GM13976 (cell line): ENCODE measurements around the gene LAMB1.

Experiments used
- DNase-seq: peaks from one replicate; pipeline ENCODE4 v3.0.0; 2012; ENCODE audit warnings: low spot score
- in situ Hi-C: fragments of 300-500 bp; cut with MboI; formaldehyde crosslinking; loops from one replicate; pipeline ENCODE4 v1.12.0; 2022; ENCODE audit warnings: low sequenced_read_pairs, mixed read lengths, inconsistent platforms; ENCODE audit not compliant: unreplicated experiment
- TF ChIP-seq, protein P1 (sequence below): IDR thresholded peaks from 2 replicates; pipeline ENCODE4 v1.5.1; 2012; ENCODE audit warnings: borderline replicate concordance, mild to moderate bottlenecking; ENCODE audit not compliant: insufficient read depth; ENCODE audit errors: extremely low read depth, missing control alignments, control extremely low read depth

The LAMB1 gene

DNA sequence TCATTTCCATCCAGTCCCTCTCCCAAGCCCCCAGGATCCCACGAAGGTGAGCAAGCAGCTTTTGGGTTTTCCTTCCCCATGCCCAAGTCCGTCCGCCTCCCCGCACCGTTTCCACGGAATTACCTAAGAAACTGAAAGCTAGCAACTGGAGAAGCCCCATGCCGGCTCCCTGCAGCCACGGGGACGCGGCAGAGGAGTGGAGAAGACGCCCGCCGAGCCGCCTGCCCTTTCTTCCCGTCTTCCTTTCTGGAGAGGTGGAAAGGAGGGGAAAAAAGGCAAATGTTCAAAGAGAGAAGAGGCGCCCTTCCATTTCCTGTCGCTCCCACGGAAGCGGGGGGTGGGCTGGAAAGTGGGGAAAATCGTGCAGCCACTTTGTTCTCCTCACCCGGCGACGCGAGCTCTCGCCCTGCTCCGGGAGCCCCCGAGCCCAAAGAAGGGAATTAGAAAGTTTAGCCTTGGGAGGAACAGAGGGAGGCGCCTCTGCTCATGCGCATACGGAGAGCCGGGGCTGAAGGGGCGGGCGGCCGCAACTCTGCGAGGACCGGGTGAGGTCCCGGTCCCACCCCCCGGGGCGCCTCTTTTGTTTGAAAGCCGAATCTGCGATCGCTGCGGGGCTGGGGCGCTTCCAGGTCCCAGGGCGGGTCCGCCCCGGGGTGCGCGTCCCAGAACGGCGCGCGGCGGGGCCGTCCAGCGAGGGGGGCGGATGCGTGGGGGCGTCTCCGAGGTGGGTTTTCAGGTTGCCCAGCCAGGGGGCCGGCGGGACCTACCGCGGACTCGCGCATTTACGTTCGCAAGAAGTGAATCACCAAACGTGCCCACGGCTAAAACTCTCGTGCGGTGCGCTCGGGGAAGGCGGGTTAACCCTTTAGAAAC, at the start of gene LAMB1:
LAMB1 (minus strand) TSS at position 436 of the 873 bp plus-strand sequence; CDS start at position 160, 276 bp downstream.
- TF ChIP-seq, protein P1, sequence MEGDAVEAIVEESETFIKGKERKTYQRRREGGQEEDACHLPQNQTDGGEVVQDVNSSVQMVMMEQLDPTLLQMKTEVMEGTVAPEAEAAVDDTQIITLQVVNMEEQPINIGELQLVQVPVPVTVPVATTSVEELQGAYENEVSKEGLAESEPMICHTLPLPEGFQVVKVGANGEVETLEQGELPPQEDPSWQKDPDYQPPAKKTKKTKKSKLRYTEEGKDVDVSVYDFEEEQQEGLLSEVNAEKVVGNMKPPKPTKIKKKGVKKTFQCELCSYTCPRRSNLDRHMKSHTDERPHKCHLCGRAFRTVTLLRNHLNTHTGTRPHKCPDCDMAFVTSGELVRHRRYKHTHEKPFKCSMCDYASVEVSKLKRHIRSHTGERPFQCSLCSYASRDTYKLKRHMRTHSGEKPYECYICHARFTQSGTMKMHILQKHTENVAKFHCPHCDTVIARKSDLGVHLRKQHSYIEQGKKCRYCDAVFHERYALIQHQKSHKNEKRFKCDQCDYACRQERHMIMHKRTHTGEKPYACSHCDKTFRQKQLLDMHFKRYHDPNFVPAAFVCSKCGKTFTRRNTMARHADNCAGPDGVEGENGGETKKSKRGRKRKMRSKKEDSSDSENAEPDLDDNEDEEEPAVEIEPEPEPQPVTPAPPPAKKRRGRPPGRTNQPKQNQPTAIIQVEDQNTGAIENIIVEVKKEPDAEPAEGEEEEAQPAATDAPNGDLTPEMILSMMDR: no peak

DNA sequence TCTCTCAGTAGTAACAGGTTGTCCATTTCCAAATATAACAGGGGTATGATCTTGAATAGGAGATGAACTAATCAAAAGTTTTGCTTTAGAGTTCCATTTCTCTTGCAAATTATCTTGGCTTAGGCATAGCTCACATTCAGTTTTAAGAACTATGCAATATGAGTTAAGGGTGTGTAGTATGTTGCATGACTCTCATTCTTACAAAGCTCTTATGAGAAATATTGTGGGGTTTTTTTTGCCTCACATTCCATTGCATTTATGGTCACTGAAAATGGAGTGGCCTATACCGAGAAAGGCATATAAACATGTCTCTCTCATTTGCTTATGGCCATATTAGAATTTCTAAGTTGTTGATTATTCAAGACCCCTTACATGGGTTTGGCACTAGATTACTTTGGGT, 48.5 kb upstream of the LAMB1 start:
- TF ChIP-seq, protein P1: no peak
- in situ Hi-C loops: no loop called here
- DNase-seq: no peak

More for the DNA sequence above, at the start of gene LAMB1:
- in situ Hi-C loops: no loop called here
- DNase-seq: peak; percentile 47

DNA sequence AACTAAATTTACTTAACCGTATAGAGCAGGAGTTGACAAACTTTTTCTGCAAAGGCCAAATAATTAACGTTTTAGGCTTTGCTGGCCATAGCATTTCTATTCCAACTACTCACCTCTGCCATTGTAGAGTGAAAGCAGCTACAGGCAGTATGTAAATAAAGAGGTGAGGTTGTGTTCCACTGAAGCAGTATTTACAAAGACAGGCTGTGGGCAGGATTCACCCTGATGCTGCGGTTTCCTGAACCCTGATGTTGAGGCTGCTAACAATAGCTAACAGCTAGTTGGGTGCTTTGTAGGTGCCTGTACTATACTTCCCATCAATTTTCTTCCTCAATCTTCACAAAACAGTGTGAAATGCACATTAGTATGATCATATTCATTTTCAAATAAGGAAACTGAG, 47.0 kb upstream of the LAMB1 start:
- no peak for DNase-seq
- in situ Hi-C loops: no loop called here
- TF ChIP-seq, protein P1: no peak

DNA sequence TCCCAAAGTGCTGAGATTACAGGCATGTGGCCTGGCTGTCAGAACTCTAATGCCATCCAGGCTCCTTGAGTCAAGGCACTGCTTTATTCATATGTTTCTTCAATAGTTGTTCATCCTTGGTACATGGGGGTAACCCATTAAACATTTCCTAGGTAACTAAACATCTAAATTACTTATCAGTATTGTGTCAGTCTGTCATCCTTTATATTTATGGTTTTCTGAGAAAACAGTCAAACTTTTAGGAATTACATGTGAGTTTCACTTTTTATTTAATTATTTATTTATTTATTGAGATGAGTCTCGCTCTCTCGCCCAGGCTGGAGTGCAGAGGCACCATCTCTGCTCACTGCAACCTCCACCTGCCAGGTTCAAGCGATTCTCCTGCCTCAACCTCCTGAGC, 45.5 kb upstream of the LAMB1 start:
- in situ Hi-C loops: no loop called here
- TF ChIP-seq, protein P1: no peak

DNA sequence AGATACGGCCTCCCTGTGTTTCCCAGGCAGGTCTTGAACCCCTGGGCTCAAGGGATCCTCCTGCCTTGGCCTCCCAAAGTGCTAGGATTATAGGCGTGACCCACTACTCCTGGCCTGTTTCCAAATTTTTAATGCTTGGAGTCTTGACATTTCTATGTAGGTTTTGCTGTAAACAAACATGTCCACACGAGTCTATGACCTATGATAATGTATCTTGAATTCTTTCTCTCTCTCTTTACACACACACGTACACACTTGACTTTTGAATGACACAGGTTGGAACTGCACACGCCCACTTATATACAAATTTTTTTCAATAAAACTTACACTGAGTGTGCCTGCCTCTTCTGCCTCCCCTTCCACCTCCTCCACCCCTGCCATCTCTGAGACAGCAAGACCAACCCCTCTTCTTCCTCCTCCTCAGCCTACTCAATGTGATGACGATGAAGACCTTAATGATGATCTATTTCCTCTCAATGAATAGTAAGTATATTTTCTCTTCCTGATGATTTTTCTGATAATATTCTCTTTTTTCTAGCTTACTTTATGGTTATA, 44.1 kb upstream of the LAMB1 start:
- TF ChIP-seq, protein P1: no peak
- in situ Hi-C loops: no loop called here
- DNase-seq: no peak

More for the DNA sequence above, 45.5 kb upstream of the LAMB1 start:
- DNase-seq: no peak

DNA sequence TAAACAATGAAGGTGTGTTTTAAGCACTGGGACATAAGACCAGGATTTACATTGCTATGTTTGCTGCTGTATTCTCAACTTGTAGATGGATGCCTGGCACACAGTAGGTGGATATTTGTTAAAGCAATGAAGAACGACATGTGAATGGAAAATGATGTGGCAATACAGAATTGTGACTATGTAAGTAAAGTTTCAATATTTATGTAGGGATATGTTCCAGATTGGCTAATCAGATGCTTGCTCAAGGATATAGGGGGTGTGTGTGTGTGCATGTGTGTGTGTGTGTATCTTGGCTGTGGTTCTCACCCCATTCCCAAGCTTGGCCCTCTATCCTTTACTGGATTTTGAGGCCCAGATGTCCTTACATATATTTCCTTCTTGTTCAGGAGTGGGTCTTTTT, 42.7 kb upstream of the LAMB1 start:
- TF ChIP-seq, protein P1: no peak
- in situ Hi-C loops: no loop called here
- DNase-seq: no peak
